ENCODE data around the gene LTB4R2. TPM values are rescaled to one million over a fixed set of nuclear protein-coding genes. Genes with fewer than 3 reads are reported as not detected.
"Not testable (repeated sequence)": the region's sequence is repeated elsewhere in the genome, so short reads cannot be mapped to it uniquely, and the experiment has no call there.

LTB4R2 gene
- total and polyA plus RNA-seq, 12 donors = 0.51 to 2.4 (median 1.1) TPM

DNA sequence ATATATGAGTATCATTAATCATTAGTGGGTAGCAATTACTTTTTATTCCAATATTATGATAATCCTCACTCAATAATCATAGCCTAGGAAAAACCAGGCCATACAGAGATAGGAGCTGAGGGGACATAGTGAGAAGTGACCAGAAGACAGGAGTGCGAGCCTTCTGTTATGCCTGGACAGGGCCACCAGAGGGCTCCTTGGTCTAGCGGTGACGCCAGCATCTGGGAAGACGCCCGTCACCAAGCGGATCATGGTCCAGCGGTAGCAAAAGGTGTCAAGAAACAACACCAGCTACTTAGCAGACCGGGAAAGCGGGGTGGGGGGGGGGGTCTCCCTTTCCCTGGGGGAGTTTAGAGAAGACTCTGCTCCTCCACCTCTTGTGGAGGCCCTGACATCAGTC lies 18.0 kb downstream of the LTB4R2 start:
- ATAC-seq; H3K9me3 ChIP-seq; H3K27me3 ChIP-seq; intact Hi-C loops (cut with DNase I); H3K4me3 ChIP-seq: not testable (repeated sequence)
- TF ChIP-seq, protein P1, sequence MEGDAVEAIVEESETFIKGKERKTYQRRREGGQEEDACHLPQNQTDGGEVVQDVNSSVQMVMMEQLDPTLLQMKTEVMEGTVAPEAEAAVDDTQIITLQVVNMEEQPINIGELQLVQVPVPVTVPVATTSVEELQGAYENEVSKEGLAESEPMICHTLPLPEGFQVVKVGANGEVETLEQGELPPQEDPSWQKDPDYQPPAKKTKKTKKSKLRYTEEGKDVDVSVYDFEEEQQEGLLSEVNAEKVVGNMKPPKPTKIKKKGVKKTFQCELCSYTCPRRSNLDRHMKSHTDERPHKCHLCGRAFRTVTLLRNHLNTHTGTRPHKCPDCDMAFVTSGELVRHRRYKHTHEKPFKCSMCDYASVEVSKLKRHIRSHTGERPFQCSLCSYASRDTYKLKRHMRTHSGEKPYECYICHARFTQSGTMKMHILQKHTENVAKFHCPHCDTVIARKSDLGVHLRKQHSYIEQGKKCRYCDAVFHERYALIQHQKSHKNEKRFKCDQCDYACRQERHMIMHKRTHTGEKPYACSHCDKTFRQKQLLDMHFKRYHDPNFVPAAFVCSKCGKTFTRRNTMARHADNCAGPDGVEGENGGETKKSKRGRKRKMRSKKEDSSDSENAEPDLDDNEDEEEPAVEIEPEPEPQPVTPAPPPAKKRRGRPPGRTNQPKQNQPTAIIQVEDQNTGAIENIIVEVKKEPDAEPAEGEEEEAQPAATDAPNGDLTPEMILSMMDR (IDR thresholded peaks at IDR 0.05) = peak; percentile 40 to 71 (median 66)
- WGBS, 2 donors = 4 to 6% methylated on average over 9 of the region's 9 CpGs
- DNase-seq = peak; percentile 53 to 57
- Histone ChIP-seq H3K27ac (peak overlapping the region in 1 of 10 donors; percentile 79), H3K36me3 (peaks cover 0 to 80% (median 0%) of the 10 kb centered on the region in 9 donors), H3K4me1 (peaks cover 4 to 64% (median 14%) of the 10 kb centered on the region in 9 donors)

DNA sequence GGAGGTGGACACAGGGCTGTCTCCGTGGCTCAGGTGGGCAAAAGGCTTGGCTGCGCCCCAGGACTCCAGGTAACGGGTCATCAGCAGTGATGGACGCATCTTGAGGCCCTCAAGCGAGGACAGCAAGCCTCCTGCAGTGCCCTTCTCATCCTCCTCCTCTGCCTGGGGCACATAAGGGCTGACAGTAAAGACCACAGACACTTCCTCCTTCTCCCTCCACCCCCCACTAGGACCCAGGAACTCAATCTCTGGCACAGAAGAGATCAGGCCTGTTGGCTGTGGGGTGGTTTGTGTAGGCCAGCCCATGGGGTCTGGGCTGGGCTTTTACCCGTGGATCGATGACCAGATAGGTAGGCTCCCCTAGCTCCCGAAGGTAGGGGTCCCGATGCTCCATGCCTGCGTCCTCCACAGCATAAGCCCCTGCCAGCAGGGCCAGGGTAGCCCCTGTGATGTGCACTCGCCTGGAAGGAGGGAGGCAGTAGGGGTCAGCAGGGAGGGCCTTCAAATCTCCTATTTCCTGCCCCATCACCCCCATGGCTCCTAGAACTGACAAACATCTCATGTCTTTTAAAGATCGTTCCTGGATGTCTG lies 19.2 kb downstream of the LTB4R2 start:
- intact Hi-C loops (cut with DNase I) = no loop called here
- peaks cover 0 to 68% (median 0%) of the 10 kb centered on the region in 9 donors for H3K36me3 ChIP-seq
- no peaks in the 10 kb centered on the region for H3K9me3 ChIP-seq
- ATAC-seq (no peak), DNase-seq (no peak)
- TF ChIP-seq, protein P1 (IDR thresholded peaks at IDR 0.05) = no peak
- no peak overlapping the region for H3K4me3 ChIP-seq
- H3K27me3 ChIP-seq = peaks cover 0 to 15% (median 7%) of the 10 kb centered on the region in 7 donors
- peaks cover 4 to 77% (median 23%) of the 10 kb centered on the region in 9 donors for H3K4me1 ChIP-seq
- H3K27ac ChIP-seq = peak overlapping the region in 1 of 10 donors; percentile 79
- 87 to 93% methylated on average over 12 of the region's 12 CpGs for WGBS, 2 donors

DNA sequence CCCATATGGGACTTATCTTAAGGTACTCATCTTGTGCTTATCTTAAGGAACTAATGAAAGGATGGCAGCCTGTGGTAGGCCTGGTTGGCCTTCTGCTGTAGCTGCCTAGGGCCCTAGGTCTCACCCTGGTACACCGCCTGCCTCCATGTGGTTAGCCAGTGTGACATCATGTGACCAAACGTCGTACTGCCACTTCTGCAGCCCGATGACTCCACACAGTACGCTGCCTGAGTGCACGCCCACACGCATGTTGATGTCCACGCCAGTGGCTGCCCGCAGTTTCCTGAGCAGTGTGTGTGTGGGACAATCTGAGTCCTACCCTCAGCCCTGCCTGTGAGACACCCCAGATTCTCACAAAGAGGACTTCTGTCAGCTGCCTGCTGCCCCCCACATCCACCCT lies 19.8 kb downstream of the LTB4R2 start:
- 75 to 82% methylated on average over 9 of the region's 9 CpGs for WGBS, 2 donors
- ATAC-seq (peak in 3 of 8 donors; percentile 4 to 16 (median 12)), DNase-seq (peak in 1 of 2 donors; percentile 50)
- H3K4me3 ChIP-seq = no peak overlapping the region
- intact Hi-C loops (cut with DNase I) = loop anchor here in 5 of 10 donors (5.0 kb wide), 4 partner anchors 83 to 348 kb away; partner anchors contain the start of genes CBLN3 (in 1 of the 5) and KHNYN (in 1 of the 5)
- H3K4me1 ChIP-seq = peaks cover 6 to 83% (median 29%) of the 10 kb centered on the region in 9 donors
- peaks cover 0 to 62% (median 0%) of the 10 kb centered on the region in 9 donors for H3K36me3 ChIP-seq
- H3K9me3 ChIP-seq = no peaks in the 10 kb centered on the region
- peaks cover 0 to 19% (median 13%) of the 10 kb centered on the region in 7 donors for H3K27me3 ChIP-seq
- TF ChIP-seq, protein P1 (IDR thresholded peaks at IDR 0.05) = no peak
- peak overlapping the region in 1 of 10 donors; percentile 79 for H3K27ac ChIP-seq

DNA sequence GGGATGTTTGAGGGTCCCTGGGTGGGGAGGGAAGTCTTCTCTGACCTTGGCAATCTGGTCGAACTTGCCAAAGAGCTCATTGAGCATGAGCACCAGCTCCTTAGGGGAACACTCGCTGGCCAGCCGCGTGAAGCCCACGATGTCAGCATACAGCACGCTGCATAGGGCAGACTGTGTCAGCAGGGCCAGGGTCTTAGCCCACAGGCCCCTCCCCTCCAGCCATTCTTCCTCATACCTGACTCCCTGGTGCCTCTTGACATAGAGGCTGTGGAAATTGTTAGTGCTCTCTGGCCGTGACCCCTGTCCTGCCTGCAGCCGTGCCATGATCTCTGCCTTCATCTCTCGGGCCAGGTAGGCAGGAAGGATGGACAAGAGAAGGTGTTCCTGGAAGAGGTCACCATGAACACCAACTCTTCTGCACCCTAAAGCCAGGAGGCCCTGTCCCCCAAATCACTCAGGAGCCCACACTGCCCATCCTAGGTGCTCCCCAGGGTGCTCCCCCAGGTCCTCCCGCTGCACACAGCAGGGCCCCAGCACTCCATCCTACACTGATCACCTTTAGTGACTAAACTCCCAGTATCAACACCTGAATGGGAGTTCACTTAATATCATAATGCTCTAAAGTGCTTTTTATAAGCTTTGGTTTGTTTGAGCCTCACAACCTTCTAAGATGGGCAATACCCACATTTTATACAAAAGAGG lies 21.2 kb downstream of the LTB4R2 start:
- intact Hi-C loops (cut with DNase I) = loop anchor here in 5 of 10 donors (5.0 kb wide), 4 partner anchors 81 to 346 kb away; partner anchors contain the start of genes CBLN3 (in 1 of the 5) and KHNYN (in 1 of the 5)
- no peak for DNase-seq
- WGBS, 2 donors = 91% methylated on average over 10 of the region's 10 CpGs

More for the DNA sequence above, 21.2 kb downstream of the LTB4R2 start:
- Histone ChIP-seq H3K4me1 (peaks cover 6 to 96% (median 36%) of the 10 kb centered on the region in 9 donors), H3K4me3 (no peak overlapping the region), H3K36me3 (peaks cover 0 to 49% (median 0%) of the 10 kb centered on the region in 9 donors), H3K9me3 (no peaks in the 10 kb centered on the region), H3K27ac (peak overlapping the region in 1 of 10 donors; percentile 66), H3K27me3 (peaks cover 0 to 33% (median 24%) of the 10 kb centered on the region in 7 donors)
- ATAC-seq = no peak
- TF ChIP-seq, protein P1 (IDR thresholded peaks at IDR 0.05) = no peak

Data from heart right ventricle (tissue), 16 donors.